Neural cell (in vitro differentiated cells): ENCODE measurements around the gene MYB. TPM values are rescaled to one million over a fixed set of nuclear protein-coding genes. Genes with fewer than 3 reads are reported as not detected.

Experiments
- H2AFZ ChIP-seq: fragments of 200-600, 300-800 bp; sonication (generic), shearing (Covaris generic); 2 replicates; pipeline ENCODE4 v1.6.0; 2014; ENCODE audit warnings: low read depth, mild to moderate bottlenecking, antibody characterized with exemption, low read length, moderate library complexity
- H3F3A ChIP-seq: fragments of 200-600 bp; shearing (Covaris generic); 2 replicates; pipeline ENCODE4 v1.6.1; 2016; ENCODE audit warnings: mild to moderate bottlenecking, moderate library complexity, mixed read lengths, antibody characterized with exemption, low read length; ENCODE audit not compliant: insufficient read depth, poor library complexity, severe bottlenecking
- H3K27ac ChIP-seq: fragments of 200-600, 300-800 bp; sonication (generic), shearing (Covaris generic); 2 replicates; pipeline ENCODE4 v1.5.1; 2014; ENCODE audit warnings: mild to moderate bottlenecking, low read length, moderate library complexity
- H3K27me3 ChIP-seq: fragments of 300-800, 200-600 bp; sonication (generic), shearing (Covaris generic); 2 replicates; pipeline ENCODE4 v1.6.0; 2014; ENCODE audit warnings: mild to moderate bottlenecking, low read depth, low read length, moderate library complexity; ENCODE audit not compliant: insufficient read depth
- H3K36me3 ChIP-seq: fragments of 300-800, 200-600 bp; sonication (generic), shearing (Covaris generic); 2 replicates; pipeline ENCODE4 v1.5.1; 2014; ENCODE audit warnings: mild to moderate bottlenecking, antibody characterized with exemption, low read length, moderate library complexity; ENCODE audit not compliant: insufficient read depth
- H3K4me2 ChIP-seq: fragments of 300-800, 200-600 bp; sonication (generic), shearing (Covaris generic); 2 replicates; pipeline ENCODE4 v1.6.0; 2014; ENCODE audit warnings: mild to moderate bottlenecking, low read length
- H3K4me3 ChIP-seq: fragments of 300-800, 200-600 bp; sonication (generic), shearing (Covaris generic); 2 replicates; pipeline ENCODE4 v1.5.1; 2014; ENCODE audit warnings: mild to moderate bottlenecking, low read length, moderate library complexity
- H3K79me2 ChIP-seq: fragments of 200-600 bp; shearing (Covaris generic); replicated peaks from 2 replicates; pipeline ENCODE4 v1.6.0; 2014; ENCODE audit warnings: mild to moderate bottlenecking, low read length, moderate library complexity; ENCODE audit not compliant: insufficient read depth
- H3K9ac ChIP-seq: fragments of 300-800, 200-600 bp; sonication (generic), shearing (Covaris generic); 2 replicates; pipeline ENCODE4 v1.6.1; 2016; ENCODE audit warnings: mild to moderate bottlenecking, low read length, mixed read lengths
- H3K9me2 ChIP-seq: fragments of 200-600 bp; shearing (Covaris generic); 2 replicates; pipeline ENCODE4 v1.6.1; 2016; ENCODE audit warnings: mild to moderate bottlenecking, low read length, mixed read lengths; ENCODE audit not compliant: insufficient read depth
- H3K9me3 ChIP-seq: fragments of 200-600, 300-800 bp; sonication (generic), shearing (Covaris generic); 2 replicates; pipeline ENCODE4 v1.6.1; 2016; ENCODE audit warnings: mild to moderate bottlenecking, mixed run types, low read length, moderate library complexity, mixed read lengths
- H4K20me1 ChIP-seq: fragments of 200-600 bp; shearing (Covaris generic); 2 replicates; pipeline ENCODE4 v1.6.1; 2016; ENCODE audit warnings: mild to moderate bottlenecking, mixed run types; ENCODE audit not compliant: insufficient read depth
- CTCF ChIP-seq: fragments of 450-650 bp; IDR thresholded peaks from 2 replicates; pipeline ENCODE4 v1.5.1; 2014; ENCODE audit warnings: antibody characterized with exemption, mild to moderate bottlenecking, moderate library complexity; ENCODE audit not compliant: poor library complexity, severe bottlenecking
- EP300 ChIP-seq: fragments of 450-650 bp; conservative IDR thresholded peaks from 2 replicates; pipeline ENCODE4 v1.6.1; 2014; ENCODE audit warnings: antibody characterized with exemption, mild to moderate bottlenecking, moderate library complexity; ENCODE audit not compliant: poor library complexity, severe bottlenecking
- EZH2 ChIP-seq: fragments of 200-600, 300-800 bp; shearing (Covaris generic), sonication (generic); IDR thresholded peaks from 2 replicates; pipeline ENCODE4 v1.6.1; 2014; ENCODE audit warnings: antibody characterized with exemption, low read length, borderline replicate concordance, mild to moderate bottlenecking; ENCODE audit not compliant: insufficient read depth, poor library complexity, severe bottlenecking
- MXI1 ChIP-seq: fragments of 450-650 bp; conservative IDR thresholded peaks from 2 replicates; pipeline ENCODE4 v1.6.1; 2014; ENCODE audit warnings: antibody characterized with exemption, mild to moderate bottlenecking; ENCODE audit not compliant: poor library complexity, severe bottlenecking
- POLR2AphosphoS5 ChIP-seq: IDR thresholded peaks from 2 replicates; pipeline ENCODE4 v1.6.1; 2012
- RAD21 ChIP-seq: fragments of 450-650 bp; conservative IDR thresholded peaks from 2 replicates; pipeline ENCODE4 v1.6.1; 2014; ENCODE audit warnings: antibody characterized with exemption, mild to moderate bottlenecking, moderate library complexity
- SMC3 ChIP-seq: fragments of 450-650 bp; conservative IDR thresholded peaks from 2 replicates; pipeline ENCODE4 v1.6.1; 2014; ENCODE audit warnings: antibody characterized with exemption, mild to moderate bottlenecking, moderate library complexity; ENCODE audit not compliant: poor library complexity
- TAF1 ChIP-seq: IDR thresholded peaks from 2 replicates; pipeline ENCODE4 v1.6.1; 2012; ENCODE audit warnings: low read depth
- polyA plus RNA-seq: library from polyadenylated mRNA; depleted of rRNA; stranded (reverse); fragments of >200 nt; gene quantifications from 2 replicates; pipeline ENCODE4 v1.2.3, GENCODE V29; 2014
- TF ChIP-seq, protein P1 (sequence below): IDR thresholded peaks from 2 replicates; pipeline ENCODE4 v1.6.1; 2012; ENCODE audit warnings: borderline replicate concordance

The MYB gene
- polyA plus RNA-seq, 1 donor from 2014 or later, result 4.0 TPM

GRCh38 chr6:135158397-135158796, 22.7 kb upstream of the MYB start:
- no peak overlapping the region for H3K4me3 ChIP-seq
- no peaks in the 10 kb centered on the region for H3K79me2 ChIP-seq
- no peaks in the 10 kb centered on the region for H3K9me2 ChIP-seq
- no peaks in the 10 kb centered on the region for H3K27me3 ChIP-seq
- no peaks in the 10 kb centered on the region for H4K20me1 ChIP-seq
- no peaks in the 10 kb centered on the region for H3F3A ChIP-seq
- H3K9ac ChIP-seq, result no peak overlapping the region
- no peaks in the 10 kb centered on the region for H3K9me3 ChIP-seq
- TF ChIP-seq RAD21, result no peak
- no peak for TF ChIP-seq SMC3
- no peak for TF ChIP-seq CTCF
- TF ChIP-seq MXI1, result no peak
- TF ChIP-seq POLR2AphosphoS5, result no peak
- TF ChIP-seq TAF1, result no peak
- TF ChIP-seq EZH2, result no peak
- no peak for TF ChIP-seq EP300
- TF ChIP-seq, protein P1, sequence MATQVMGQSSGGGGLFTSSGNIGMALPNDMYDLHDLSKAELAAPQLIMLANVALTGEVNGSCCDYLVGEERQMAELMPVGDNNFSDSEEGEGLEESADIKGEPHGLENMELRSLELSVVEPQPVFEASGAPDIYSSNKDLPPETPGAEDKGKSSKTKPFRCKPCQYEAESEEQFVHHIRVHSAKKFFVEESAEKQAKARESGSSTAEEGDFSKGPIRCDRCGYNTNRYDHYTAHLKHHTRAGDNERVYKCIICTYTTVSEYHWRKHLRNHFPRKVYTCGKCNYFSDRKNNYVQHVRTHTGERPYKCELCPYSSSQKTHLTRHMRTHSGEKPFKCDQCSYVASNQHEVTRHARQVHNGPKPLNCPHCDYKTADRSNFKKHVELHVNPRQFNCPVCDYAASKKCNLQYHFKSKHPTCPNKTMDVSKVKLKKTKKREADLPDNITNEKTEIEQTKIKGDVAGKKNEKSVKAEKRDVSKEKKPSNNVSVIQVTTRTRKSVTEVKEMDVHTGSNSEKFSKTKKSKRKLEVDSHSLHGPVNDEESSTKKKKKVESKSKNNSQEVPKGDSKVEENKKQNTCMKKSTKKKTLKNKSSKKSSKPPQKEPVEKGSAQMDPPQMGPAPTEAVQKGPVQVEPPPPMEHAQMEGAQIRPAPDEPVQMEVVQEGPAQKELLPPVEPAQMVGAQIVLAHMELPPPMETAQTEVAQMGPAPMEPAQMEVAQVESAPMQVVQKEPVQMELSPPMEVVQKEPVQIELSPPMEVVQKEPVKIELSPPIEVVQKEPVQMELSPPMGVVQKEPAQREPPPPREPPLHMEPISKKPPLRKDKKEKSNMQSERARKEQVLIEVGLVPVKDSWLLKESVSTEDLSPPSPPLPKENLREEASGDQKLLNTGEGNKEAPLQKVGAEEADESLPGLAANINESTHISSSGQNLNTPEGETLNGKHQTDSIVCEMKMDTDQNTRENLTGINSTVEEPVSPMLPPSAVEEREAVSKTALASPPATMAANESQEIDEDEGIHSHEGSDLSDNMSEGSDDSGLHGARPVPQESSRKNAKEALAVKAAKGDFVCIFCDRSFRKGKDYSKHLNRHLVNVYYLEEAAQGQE, result no peak
- H3K27ac ChIP-seq, result no peak overlapping the region
- H3K36me3 ChIP-seq, result no peaks in the 10 kb centered on the region
- H2AFZ ChIP-seq, result no peak overlapping the region
- no peak overlapping the region for H3K4me2 ChIP-seq

- no peak overlapping the region for H3K9ac ChIP-seq
- TF ChIP-seq RAD21 (no peak), EP300 (no peak)
- H3K27ac ChIP-seq, result no peak overlapping the region
- H3K9me3 ChIP-seq, result no peaks in the 10 kb centered on the region
- H3F3A ChIP-seq, result no peaks in the 10 kb centered on the region
- no peaks in the 10 kb centered on the region for H4K20me1 ChIP-seq
- no peak overlapping the region for H3K4me2 ChIP-seq
- H3K9me2 ChIP-seq, result no peaks in the 10 kb centered on the region
- no peaks in the 10 kb centered on the region for H3K79me2 ChIP-seq
- no peak overlapping the region for H3K4me3 ChIP-seq
- H2AFZ ChIP-seq, result no peak overlapping the region
- no peaks in the 10 kb centered on the region for H3K27me3 ChIP-seq
- no peaks in the 10 kb centered on the region for H3K36me3 ChIP-seq
Measured at GRCh38 chr6:135159531-135159930, 21.6 kb upstream of the MYB start.
